B cell (primary cell): Measurements from ENCODE around the gene NTN1. TPM values are rescaled to one million over a fixed set of nuclear protein-coding genes. Genes with fewer than 3 reads are reported as not detected.

Source experiments
- ATAC-seq: fragments of 200-7000 bp; cut with Tn5 transposase; one replicate; pipeline ENCODE4 v1.10.0; 2021; ENCODE audit warnings: low read depth, mild to moderate bottlenecking, moderate number of reproducible peaks, moderate library complexity
- CTCF ChIA-PET: fragments of 350-600 bp; sonication (Branson Sonifier 250); formaldehyde crosslinking; loops from one replicate; lab custom pipeline; 2021; ENCODE audit warnings: antibody characterized with exemption, inconsistent platforms; lab: Charles Lee
- POLR2A ChIA-PET: fragments of 350-600 bp; sonication (Branson Sonifier 250); formaldehyde crosslinking; loops from one replicate; lab custom pipeline; 2021; ENCODE audit warnings: antibody characterized with exemption; lab: Charles Lee
- DNase-seq: peaks from one replicate; pipeline ENCODE4 v3.0.0; 2013
- H2AFZ ChIP-seq: 2 replicates; pipeline ENCODE4 v1.6.1; 2012; ENCODE audit warnings: mild to moderate bottlenecking, low read depth, low read length; ENCODE audit not compliant: insufficient read depth, poor library complexity, severe bottlenecking
- H3K27ac ChIP-seq, 2 donors: 1 replicate in 1 of 2; 2 replicates in 1 of 2; pipeline ENCODE4 v1.5.1; 2012 to 2013; ENCODE audit warnings: low read length in 2 of 2, mild to moderate bottlenecking in 2 of 2, moderate library complexity in 1 of 2
- H3K27me3 ChIP-seq, 4 experiments: fragments of 200-600 bp in 1 of 4; sonication (generic) in 1 of 4; replicated peaks in 1 of 4; 1 replicate in 2 of 4; 2 replicates in 2 of 4; pipeline versions ENCODE4 v1.6.1 to v1.7.0; 2013 to 2016; ENCODE audit warnings: low read length in 3 of 4, mild to moderate bottlenecking in 2 of 4, mixed read lengths in 1 of 4, moderate library complexity in 1 of 4; ENCODE audit not compliant: insufficient read depth in 4 of 4, control insufficient read depth in 3 of 4; ENCODE audit errors: control extremely low read depth in 1 of 4
- H3K36me3 ChIP-seq, 2 experiments: replicated peaks in 1 of 2; 1 replicate in 1 of 2; 2 replicates in 1 of 2; pipeline versions ENCODE4 v1.6.1 to v1.7.1; 2013; ENCODE audit warnings: low read length in 1 of 2; ENCODE audit not compliant: insufficient read depth in 2 of 2, control insufficient read depth in 1 of 2; ENCODE audit errors: control extremely low read depth in 1 of 2, extremely low read depth in 1 of 2
- H3K4me1 ChIP-seq, 2 donors: fragments of 200-600 bp in 1 of 2; sonication (generic) in 1 of 2; 1 replicate in 1 of 2; 2 replicates in 1 of 2; pipeline versions ENCODE4 v1.5.1 to v1.6.1; 2013 to 2017; ENCODE audit warnings: low read length in 2 of 2; ENCODE audit not compliant: control insufficient read depth in 2 of 2, insufficient read depth in 2 of 2
- H3K4me2 ChIP-seq: replicated peaks from 2 replicates; pipeline ENCODE3; 2012; ENCODE audit warnings: mild to moderate bottlenecking, low read depth, low read length; ENCODE audit not compliant: poor library complexity, severe bottlenecking
- H3K4me3 ChIP-seq, 5 experiments: fragments of 200-600 bp in 1 of 5; sonication (generic) in 1 of 5; 1 replicate in 3 of 5; 2 replicates in 2 of 5; pipeline versions ENCODE4 v1.5.1 to v1.7.0; 2011 to 2016; ENCODE audit warnings: low read length in 4 of 5, mild to moderate bottlenecking in 4 of 5, low read depth in 2 of 5, control low read depth in 1 of 5, moderate library complexity in 1 of 5; ENCODE audit not compliant: insufficient read depth in 1 of 5; ENCODE audit errors: control extremely low read depth in 1 of 5, extremely low read depth in 1 of 5
- H3K79me2 ChIP-seq: fragments of 200-600 bp; sonication (generic); one replicate; pipeline ENCODE4 v1.6.0; 2016; ENCODE audit warnings: low read length; ENCODE audit not compliant: control insufficient read depth, insufficient read depth
- H3K9ac ChIP-seq: fragments of 200-600 bp; sonication (generic); 2 replicates; pipeline ENCODE4 v1.6.1; 2017; ENCODE audit warnings: mild to moderate bottlenecking, low read length, moderate library complexity
- H3K9me3 ChIP-seq, 3 donors: one replicate each; pipeline versions ENCODE4 v1.6.1 to v1.7.1; 2013; ENCODE audit warnings: low read length in 2 of 3; ENCODE audit not compliant: control insufficient read depth in 2 of 3, insufficient read depth in 1 of 3; ENCODE audit errors: control extremely low read depth in 1 of 3
- H4K20me1 ChIP-seq: 2 replicates; pipeline ENCODE4 v1.6.0; 2012; ENCODE audit warnings: mild to moderate bottlenecking, low read length; ENCODE audit not compliant: insufficient read depth, control insufficient read depth, poor library complexity, severe bottlenecking
- H3K27ac Mint-ChIP-seq: one replicate; pipeline ENCODE4 v1.8.0; 2021; ENCODE audit warnings: mixed read lengths
- H3K27me3 Mint-ChIP-seq: one replicate; pipeline ENCODE4 v1.8.0; 2021; ENCODE audit warnings: mixed read lengths
- H3K4me1 Mint-ChIP-seq: one replicate; pipeline ENCODE4 v1.8.0; 2021; ENCODE audit warnings: mixed read lengths
- H3K4me3 Mint-ChIP-seq: one replicate; pipeline ENCODE4 v1.8.0; 2021; ENCODE audit warnings: mixed read lengths
- H3K9me3 Mint-ChIP-seq: one replicate; pipeline ENCODE4 v1.8.0; 2022; ENCODE audit warnings: mixed read lengths; ENCODE audit not compliant: insufficient read depth
- EZH2 ChIP-seq: IDR thresholded peaks from 2 replicates; pipeline ENCODE4 v1.6.1; 2012; ENCODE audit warnings: borderline replicate concordance, low read depth, mild to moderate bottlenecking, moderate library complexity, low read length; ENCODE audit not compliant: insufficient read depth, poor library complexity, severe bottlenecking
- WGBS: methylation state at CpG from one replicate; pipeline ENCODE4 v1.1.5; 2013; ENCODE audit warnings: missing lambda C conversion rate; ENCODE audit not compliant: insufficient coverage; 5-methylcytosine and 5-hydroxymethylcytosine counted together
- intact Hi-C: fragments of 100-400 bp; cut with micrococcal nuclease; formaldehyde crosslinking; loops from one replicate; pipeline ENCODE4 v1.10.0; 2022
- polyA plus RNA-seq: library from polyadenylated mRNA; depleted of rRNA; stranded (reverse); fragments of >200 nt; gene quantifications from 2 replicates; pipeline ENCODE4 v1.2.3, GENCODE V29; 2012
- total RNA-seq, 2 donors: library from RNA; stranded (reverse); fragments of 120-200 nt in 1 of 2; gene quantifications; 1 replicate in 1 of 2; 2 replicates in 1 of 2; pipeline versions ENCODE4 v1.2.3 to v1.2.4, GENCODE V29; 2013 to 2022
- TF ChIP-seq, protein P1 (sequence below): fragments of 200-600 bp; IDR thresholded peaks from one replicate; pipeline ENCODE4 v1.8.0; 2022; ENCODE audit warnings: antibody characterized with exemption, mild to moderate bottlenecking

NTN1 gene
- total and polyA plus RNA-seq, 2 donors (not counting 1 experiment from before 2014, with no cell fraction given), result 0.10 to 0.25 TPM

DNA sequence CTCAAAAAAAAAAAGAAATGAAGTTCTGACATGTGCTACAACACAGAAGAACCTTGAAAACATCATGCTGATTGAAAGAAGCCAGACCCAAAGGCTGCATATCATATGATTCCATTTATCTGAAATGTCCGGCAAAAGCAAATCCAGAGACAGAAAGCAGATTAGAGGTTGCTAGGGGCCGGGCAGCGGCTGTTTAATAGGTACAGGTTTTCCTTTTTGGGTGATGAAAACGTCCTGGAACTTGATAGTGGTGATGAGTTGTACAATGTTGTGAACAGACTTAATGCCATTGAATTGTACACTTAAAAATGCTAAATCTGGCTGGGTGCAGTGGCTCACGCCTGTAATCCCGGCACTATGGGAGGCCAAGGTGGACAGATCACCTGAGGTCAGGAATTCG lies 166.5 kb downstream of the NTN1 start:
- DNase-seq, result no peak
- ATAC-seq, result no peak
- Mint-ChIP-seq H3K4me3 (no peak overlapping the region), H3K9me3 (no peaks in the 10 kb centered on the region), H3K4me1 (no peaks in the 10 kb centered on the region), H3K27ac (no peak overlapping the region), H3K27me3 (peaks cover 18% of the 10 kb centered on the region)
- H3K4me1 ChIP-seq, result no peaks in the 10 kb centered on the region
- WGBS, result 89% methylated on average over 4 of the region's 7 CpGs
- no peaks in the 10 kb centered on the region for H4K20me1 ChIP-seq
- no peaks in the 10 kb centered on the region for H3K79me2 ChIP-seq
- peaks cover 0 to 10% (median 0%) of the 10 kb centered on the region in 3 donors for H3K9me3 ChIP-seq
- ChIA-PET POLR2A (no interaction called here), CTCF (no interaction called here)
- TF ChIP-seq EZH2, result no peak
- TF ChIP-seq, protein P1, sequence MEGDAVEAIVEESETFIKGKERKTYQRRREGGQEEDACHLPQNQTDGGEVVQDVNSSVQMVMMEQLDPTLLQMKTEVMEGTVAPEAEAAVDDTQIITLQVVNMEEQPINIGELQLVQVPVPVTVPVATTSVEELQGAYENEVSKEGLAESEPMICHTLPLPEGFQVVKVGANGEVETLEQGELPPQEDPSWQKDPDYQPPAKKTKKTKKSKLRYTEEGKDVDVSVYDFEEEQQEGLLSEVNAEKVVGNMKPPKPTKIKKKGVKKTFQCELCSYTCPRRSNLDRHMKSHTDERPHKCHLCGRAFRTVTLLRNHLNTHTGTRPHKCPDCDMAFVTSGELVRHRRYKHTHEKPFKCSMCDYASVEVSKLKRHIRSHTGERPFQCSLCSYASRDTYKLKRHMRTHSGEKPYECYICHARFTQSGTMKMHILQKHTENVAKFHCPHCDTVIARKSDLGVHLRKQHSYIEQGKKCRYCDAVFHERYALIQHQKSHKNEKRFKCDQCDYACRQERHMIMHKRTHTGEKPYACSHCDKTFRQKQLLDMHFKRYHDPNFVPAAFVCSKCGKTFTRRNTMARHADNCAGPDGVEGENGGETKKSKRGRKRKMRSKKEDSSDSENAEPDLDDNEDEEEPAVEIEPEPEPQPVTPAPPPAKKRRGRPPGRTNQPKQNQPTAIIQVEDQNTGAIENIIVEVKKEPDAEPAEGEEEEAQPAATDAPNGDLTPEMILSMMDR, result no peak
- no peaks in the 10 kb centered on the region for H3K36me3 ChIP-seq
- H3K27ac ChIP-seq, result no peak overlapping the region
- H3K27me3 ChIP-seq, result peaks cover 0 to 10% (median 0%) of the 10 kb centered on the region in 4 experiments
- no peak overlapping the region for H2AFZ ChIP-seq
- intact Hi-C loops, result no loop called here
- H3K9ac ChIP-seq, result no peak overlapping the region
- H3K4me2 ChIP-seq, result no peak overlapping the region
- no peak overlapping the region for H3K4me3 ChIP-seq

DNA sequence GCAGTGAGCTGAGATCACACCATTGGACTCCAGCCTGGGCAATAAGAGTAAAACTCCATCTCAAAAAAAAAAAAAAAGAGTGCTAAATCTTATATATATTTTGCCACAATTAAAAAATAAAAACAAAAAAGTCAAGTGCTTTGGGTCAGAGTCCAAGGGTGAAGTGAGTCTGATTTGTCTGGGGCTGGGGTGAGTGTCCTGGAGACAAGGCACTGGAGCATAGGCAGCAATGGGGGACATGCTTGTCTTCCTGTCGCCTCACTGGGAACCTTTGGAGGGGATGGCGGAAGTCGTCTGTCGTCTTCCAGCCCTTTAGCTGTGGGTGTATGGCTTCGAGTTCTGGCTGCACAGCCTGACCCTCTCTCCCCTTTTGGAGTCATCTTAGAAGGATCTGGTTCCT lies 167.1 kb downstream of the NTN1 start:
- ATAC-seq (no peak), DNase-seq (no peak)
- Histone ChIP-seq H3K9ac (no peak overlapping the region), H2AFZ (no peak overlapping the region), H3K4me2 (no peak overlapping the region), H3K9me3 (peaks cover 0 to 10% (median 0%) of the 10 kb centered on the region in 3 donors), H3K36me3 (no peaks in the 10 kb centered on the region), H3K27ac (no peak overlapping the region), H4K20me1 (no peaks in the 10 kb centered on the region), H3K27me3 (peaks cover 0 to 10% (median 0%) of the 10 kb centered on the region in 4 experiments), H3K79me2 (no peaks in the 10 kb centered on the region), H3K4me1 (no peaks in the 10 kb centered on the region), H3K4me3 (no peak overlapping the region)
- 89% methylated on average over 4 of the region's 5 CpGs for WGBS
- no peaks in the 10 kb centered on the region for H3K4me1 Mint-ChIP-seq
- ChIA-PET CTCF (no interaction called here), POLR2A (no interaction called here)
- TF ChIP-seq EZH2, result no peak
- TF ChIP-seq, protein P1, result no peak
- H3K27me3 Mint-ChIP-seq, result peaks cover 16% of the 10 kb centered on the region
- no peak overlapping the region for H3K4me3 Mint-ChIP-seq
- no peak overlapping the region for H3K27ac Mint-ChIP-seq
- no peaks in the 10 kb centered on the region for H3K9me3 Mint-ChIP-seq
- intact Hi-C loops, result no loop called here
